NCI-H82 treated with DMSO at 0.1 percent for 48 hours (cell line): Measurements from ENCODE around the gene MARCHF11.

ENCODE experiments used
- DNase-seq: peaks from one replicate; lab custom pipeline; 2025; ENCODE audit not compliant: unreplicated experiment; lab: John Stamatoyannopoulos, UW

The MARCHF11 gene

DNA sequence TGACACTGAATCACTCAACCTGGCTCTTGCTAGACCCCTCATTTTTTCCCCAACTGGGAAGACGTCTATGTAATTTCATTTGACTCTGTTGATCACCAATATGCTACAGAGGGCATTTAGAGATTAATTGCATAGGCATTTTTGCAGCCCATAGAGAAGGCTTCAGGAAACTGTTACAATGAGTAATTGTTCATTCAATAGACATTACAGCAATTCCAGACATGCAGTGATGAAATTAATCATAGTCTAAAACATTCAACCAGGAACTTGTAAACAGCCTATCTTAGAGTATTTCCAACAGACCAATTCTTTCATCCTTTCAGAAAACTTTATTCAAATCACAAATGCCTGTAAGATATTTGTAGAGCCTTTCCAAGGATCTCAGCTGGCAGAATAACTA is 122.3 kb downstream of the MARCHF11 start:
- no peak for DNase-seq

DNA sequence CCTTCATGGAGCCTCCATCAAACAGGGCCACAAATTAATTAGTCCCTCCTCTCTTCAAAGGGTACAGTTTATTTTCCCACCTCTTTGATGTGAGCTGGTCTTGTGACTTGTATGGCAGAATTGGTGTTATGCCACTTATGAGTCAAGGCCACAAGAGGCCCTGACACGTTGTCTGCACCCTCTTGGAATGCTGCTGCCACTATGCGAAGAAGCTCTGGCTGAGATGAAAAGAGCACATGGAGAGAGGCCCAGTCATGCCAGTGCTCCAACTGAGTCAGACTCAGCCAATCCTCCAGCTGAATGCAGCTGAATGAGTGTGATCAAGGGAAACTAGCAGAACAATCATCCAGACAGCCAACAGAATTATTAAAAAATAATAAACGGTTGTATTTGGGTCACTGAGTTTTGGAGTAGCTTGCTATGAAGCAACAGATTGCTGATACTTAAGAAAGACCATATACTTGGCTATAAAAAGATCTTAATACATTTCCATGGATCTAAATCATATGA is 128.3 kb downstream of the MARCHF11 start:
- no peak for DNase-seq

DNA sequence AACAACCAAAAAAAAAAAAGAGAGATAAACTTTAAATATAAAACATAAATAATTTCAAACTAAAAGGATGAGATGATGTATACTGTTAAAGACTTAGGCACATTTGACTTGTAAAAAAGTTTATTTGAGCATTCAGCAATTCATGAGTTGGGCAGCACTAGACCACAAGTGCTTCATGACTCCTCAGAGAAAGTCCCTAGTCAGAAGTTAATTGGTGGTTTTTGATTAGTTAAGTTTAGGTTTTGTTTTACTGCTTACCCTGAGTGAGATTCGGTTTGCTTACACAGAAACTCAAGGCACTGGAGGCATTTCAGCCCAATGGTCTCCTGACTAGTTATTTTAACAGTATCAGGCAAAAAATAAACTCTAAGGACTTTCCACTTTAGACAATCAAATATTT is 129.2 kb downstream of the MARCHF11 start:
- DNase-seq, result no peak

DNA sequence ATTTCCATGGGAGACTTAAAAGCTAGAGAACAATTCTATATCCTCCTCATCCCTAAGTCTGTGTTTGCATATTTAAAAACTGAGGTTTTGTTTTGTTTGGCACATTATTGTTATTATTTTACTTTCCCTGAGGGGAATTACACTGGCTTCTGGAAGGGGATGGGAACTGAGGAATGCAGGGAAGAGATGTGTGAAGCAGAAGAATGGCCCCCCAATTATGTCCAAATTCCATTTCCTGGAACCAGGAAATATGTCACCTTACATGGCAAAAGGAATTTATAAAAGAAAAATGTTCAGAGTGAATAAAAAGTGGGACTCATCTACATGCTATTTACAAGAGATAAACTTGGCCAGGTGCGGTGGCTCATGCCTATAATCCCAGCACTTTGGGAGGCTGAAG is 129.8 kb downstream of the MARCHF11 start:
- DNase-seq, result no peak

DNA sequence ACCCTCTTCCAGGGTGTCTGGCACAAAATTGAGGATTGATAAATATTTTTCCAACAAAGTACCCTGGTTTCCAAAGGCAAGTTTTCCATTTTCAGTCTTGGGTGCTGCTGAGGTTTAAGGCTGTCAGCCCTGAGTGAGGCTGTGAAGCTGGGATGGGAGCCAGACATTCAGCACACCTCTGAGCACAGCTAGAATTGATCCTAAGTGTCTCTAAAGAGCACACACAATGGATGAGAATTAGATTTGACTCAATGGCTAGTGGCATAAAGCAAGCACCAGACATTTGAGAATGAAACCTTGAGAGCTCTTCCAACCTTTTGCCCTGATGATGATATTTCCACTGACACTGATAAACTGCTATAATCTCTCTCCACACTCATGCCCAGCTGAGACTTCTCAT is 131.5 kb downstream of the MARCHF11 start:
- DNase-seq, result no peak

DNA sequence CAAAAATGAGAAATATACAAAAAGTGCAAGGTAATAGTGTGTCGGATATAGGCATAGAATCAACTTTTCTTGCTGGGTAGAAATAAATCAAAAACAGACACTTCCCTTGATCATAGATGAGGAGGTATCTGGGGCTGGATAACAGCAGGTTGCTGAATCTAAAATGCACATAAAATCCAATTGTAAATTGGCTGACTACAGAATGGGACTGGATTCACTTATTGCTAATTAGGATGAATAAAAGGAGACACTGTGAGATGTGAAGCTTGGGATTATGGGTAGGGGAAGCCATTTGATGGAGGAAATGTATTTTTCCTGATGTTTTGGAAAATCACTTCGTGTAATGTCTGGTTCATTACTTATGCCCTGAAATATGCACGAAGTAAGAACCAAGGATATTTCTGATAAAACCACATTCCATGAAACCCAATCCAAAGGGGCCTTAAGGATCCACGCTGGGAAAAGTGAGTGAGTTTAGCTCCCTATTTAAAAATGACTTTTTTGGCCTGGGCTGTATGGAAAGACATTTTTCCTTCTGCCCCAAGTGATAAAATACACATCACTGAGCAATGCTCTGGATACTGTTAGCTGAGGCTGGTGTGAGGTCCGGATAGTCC is 136.1 kb downstream of the MARCHF11 start:
- no peak for DNase-seq

DNA sequence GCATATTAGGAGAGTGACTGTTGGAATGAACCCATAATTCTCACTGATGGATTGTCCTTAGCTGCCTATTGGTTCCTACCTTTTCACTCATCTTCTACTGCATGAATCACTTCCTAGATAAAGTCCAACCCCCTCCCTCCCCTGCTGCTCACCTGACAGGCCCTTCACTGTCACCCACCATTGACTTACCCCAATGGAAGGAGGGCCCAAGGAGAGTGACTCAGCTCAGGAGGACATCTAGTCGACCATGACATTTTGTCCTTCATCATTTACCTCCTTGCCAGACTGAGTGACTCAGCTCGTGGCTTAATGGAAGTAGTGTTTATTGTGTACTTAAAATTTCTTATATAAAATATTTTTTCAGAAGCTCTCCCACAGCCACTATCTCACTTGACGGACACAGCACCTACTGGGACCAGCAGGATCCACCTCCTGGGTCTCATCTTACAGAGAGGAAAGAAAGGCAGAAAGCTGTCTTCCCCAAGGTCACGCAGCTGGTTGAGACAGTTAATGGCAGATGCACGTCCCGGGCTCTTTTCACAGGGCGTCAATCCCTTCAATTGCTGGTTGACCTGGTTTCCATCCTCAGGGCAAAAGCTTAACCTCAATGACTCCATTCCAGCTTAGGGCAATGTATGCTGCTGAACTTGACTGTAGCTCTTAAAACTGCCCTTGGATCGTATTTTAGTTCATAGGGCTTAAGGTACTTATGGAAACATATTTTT is 142.3 kb downstream of the MARCHF11 start:
- no peak for DNase-seq

DNA sequence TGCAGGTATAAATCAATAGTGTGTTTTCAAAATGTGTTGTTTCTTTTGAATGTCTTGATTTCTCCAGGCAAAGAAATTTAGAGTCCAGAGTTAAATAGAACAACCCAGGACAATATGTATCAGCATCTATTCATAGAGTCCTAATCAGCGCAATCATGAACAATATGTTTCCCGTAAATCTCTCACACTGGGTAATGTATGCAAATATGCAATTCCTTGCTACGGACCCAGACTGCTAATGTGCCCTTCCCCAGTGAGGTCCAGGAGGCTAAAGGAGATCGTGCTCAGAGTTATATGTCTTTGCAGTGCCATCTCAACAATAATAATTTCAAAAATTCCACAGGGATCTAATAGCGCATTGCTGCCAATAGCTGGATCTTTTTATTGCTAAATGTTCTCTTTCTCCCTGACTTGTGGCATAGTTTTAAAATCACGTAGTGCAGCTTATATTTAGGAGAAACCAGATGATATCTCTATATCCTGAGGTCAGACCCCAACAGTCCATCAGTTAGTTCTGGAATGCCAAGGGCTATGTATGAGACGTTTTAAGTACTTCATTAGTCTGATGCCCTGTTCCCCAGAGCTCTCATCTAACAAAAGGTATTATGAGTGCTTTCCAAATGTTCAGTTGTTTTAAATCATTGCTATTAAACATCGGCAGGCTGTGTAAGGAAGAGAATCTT is 145.1 kb downstream of the MARCHF11 start:
- no peak for DNase-seq

DNA sequence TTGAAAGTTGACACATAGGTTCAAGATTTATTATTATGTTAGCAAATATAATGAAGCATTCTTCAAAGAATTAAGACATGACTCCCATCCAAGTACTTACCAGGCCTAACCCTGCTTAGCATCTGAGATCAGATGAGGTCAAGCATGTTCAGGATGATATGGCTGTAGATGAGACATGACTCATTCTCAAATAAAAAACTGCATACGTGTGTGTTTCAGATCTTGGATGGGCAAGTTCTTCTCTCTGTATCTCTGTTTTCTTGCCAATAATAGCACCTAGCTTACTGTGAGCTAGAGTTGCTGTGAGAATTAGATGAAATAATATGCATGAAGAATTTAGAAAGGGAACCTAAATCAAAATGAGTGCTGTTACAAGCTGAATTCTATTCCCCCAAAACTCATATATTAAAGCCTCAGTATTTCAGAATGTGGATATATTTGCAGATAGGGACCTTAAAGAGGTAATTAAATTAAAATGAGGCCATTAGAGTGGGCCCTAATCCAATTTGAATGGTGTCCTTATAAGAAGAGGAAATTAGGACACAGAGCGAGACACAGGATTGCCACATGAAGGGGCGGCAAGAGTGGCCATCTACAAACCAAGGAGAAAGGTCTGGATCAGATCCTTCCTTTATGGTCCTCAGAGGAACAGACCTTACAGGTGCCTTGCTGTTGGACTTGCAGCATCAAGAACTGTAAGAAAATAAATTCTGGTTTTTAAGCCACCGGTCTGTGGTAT is 146.2 kb downstream of the MARCHF11 start:
- no peak for DNase-seq

DNA sequence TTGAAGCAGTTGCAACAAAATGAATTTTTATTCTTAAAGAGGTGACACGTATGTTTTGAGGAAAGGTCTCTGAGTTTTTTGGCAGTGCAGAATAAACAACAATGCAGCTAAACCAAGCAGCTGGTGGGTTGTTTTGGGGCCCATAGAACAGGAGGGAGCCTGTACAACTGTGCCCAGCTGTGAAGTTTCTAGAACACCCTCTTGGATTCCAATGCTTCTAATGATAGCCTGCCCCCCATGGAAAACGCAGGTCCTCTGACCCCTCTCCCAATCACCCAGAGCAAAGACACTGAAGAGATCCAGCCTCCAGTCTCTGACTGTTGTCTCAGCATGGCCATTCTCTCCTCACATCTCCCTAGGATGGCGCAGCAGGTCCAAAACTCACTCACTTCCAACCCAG is 150.9 kb downstream of the MARCHF11 start:
- no peak for DNase-seq

DNA sequence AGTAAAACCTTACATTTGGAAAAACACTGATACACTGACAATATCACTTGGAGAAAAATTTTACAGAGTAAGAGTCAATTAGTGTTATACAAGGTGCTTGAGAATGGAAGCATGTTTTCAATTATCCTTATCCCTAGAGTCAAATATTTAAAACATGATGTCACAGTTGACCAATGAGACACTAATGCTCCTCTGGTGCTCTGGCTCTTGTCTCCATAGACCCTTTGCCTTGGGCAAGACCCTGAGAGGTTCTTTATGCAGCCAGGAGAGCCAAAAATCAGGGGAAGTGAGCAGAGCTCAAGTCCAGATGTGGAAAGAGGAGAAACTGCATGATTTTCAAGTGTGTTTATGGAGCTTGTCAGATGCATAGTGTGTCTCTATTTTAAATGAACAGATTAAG is 153.9 kb downstream of the MARCHF11 start:
- no peak for DNase-seq

DNA sequence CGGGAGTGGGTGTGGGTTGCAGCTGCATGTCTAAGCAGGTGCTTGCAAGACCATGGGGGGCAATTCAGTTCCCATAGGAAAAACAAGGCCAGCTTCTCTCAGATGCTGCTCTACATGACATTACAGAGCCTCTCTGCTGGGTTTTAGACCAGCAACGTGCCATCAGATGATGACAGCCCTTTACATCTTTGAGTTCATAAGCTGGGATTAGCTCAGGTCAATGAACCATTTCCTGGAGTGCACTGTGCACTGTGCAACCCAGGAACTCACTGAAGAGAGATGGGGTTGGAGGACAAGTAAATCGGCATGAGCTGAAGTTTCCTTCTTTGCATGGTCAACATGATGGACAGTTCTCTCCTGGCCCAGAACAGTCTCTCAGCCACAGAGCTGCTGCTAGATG is 160.6 kb downstream of the MARCHF11 start:
- DNase-seq, result no peak

DNA sequence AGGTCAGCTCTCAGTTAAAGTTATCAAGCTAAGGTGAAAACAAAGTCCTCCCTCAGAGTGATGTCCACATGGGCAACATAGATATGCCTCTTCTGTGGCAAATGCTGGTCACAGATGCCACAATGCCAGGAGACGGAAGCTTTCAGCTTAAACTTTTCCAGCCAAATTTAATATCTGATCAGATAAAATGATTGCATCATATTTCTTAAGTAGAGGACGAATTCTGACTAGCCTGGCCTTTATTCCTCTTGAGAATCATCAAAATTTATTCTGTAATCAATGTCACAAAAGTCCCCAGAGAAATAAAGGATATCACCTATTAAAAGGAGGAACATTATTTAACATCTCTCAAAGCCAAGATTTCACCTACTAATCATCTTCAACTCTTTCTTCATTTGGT is 161.9 kb downstream of the MARCHF11 start:
- no peak for DNase-seq
